HEK293 (cell line): ENCODE results near the gene SLX9.

ENCODE experiments used
- CTCF ChIA-PET: fragments of 350-600 bp; formaldehyde crosslinking; extraction: SDS; loops from one replicate; lab custom pipeline; 2021; ENCODE audit warnings: antibody characterized with exemption; lab: Yijun Ruan, JAX
- POLR2A ChIA-PET: fragments of 300-600 bp; formaldehyde crosslinking; extraction: SDS; loops from one replicate; lab custom pipeline; 2020; ENCODE audit warnings: antibody characterized with exemption, inconsistent platforms; lab: Yijun Ruan, JAX
- H3K27ac ChIP-seq: fragments of 200-500 bp; sonication (Bioruptor generic); 2 replicates; pipeline ENCODE4 v1.5.1; 2014; ENCODE audit warnings: low read depth, low read length, control low read depth, inconsistent platforms; ENCODE audit errors: extremely low read depth
- H3K36me3 ChIP-seq, 2 experiments: fragments of 200-500 bp in 1 of 2; sonication (Bioruptor generic) in 1 of 2; 1 replicate in 1 of 2; 2 replicates in 1 of 2; pipeline ENCODE4 v1.5.1; 2014 to 2017; ENCODE audit warnings: inconsistent platforms in 2 of 2, low read length in 2 of 2; ENCODE audit not compliant: control insufficient read depth in 2 of 2, insufficient read depth in 1 of 2
- H3K4me1 ChIP-seq: fragments of 200-500 bp; sonication (Bioruptor generic); 2 replicates; pipeline ENCODE4 v1.5.1; 2014; ENCODE audit warnings: mild to moderate bottlenecking, low read length, inconsistent platforms; ENCODE audit not compliant: control insufficient read depth, insufficient read depth
- H3K4me3 ChIP-seq: 2 replicates; pipeline ENCODE4 v1.5.1; 2011; ENCODE audit warnings: low read depth, mild to moderate bottlenecking, control low read depth, low read length, moderate library complexity
- H3K9me3 ChIP-seq: fragments of 200-500 bp; sonication (Bioruptor generic); 2 replicates; pipeline ENCODE4 v1.5.1; 2014; ENCODE audit warnings: low read depth, low read length, inconsistent platforms; ENCODE audit not compliant: control insufficient read depth, insufficient read depth
- CTCF ChIP-seq: fragments of 450-650 bp; formaldehyde crosslinking; IDR thresholded peaks from 2 replicates; pipeline ENCODE4 v1.5.1; 2016; ENCODE audit warnings: missing biosample characterization, missing genetic modification characterization
- FEZF1 ChIP-seq: fragments of 450-650 bp; formaldehyde crosslinking; IDR thresholded peaks from 2 replicates; pipeline ENCODE4 v1.5.1; 2016; ENCODE audit warnings: missing biosample characterization, missing genetic modification characterization
- GLIS1 ChIP-seq: fragments of 450-650 bp; formaldehyde crosslinking; IDR thresholded peaks from 2 replicates; pipeline ENCODE4 v1.5.1; 2016; ENCODE audit warnings: missing biosample characterization, missing genetic modification characterization
- KLF10 ChIP-seq: fragments of 450-650 bp; IDR thresholded peaks from 2 replicates; pipeline ENCODE4 v1.5.1; 2018; ENCODE audit warnings: missing biosample characterization, mild to moderate bottlenecking, missing genetic modification characterization
- OVOL3 ChIP-seq: fragments of 450-650 bp; formaldehyde crosslinking; IDR thresholded peaks from 2 replicates; pipeline ENCODE4 v1.5.1; 2016; ENCODE audit warnings: missing biosample characterization, missing genetic modification characterization
- ZFP41 ChIP-seq: fragments of 450-650 bp; formaldehyde crosslinking; IDR thresholded peaks from 2 replicates; pipeline ENCODE4 v1.5.1; 2016; ENCODE audit warnings: missing biosample characterization, missing genetic modification characterization, borderline replicate concordance
- ZNF10 ChIP-seq: fragments of 450-650 bp; formaldehyde crosslinking; IDR thresholded peaks from 2 replicates; pipeline ENCODE4 v1.5.1; 2017; ENCODE audit warnings: missing biosample characterization, missing genetic modification characterization
- ZNF155 ChIP-seq: fragments of 450-650 bp; formaldehyde crosslinking; IDR thresholded peaks from 2 replicates; pipeline ENCODE4 v1.5.1; 2016; ENCODE audit warnings: missing biosample characterization, missing genetic modification characterization
- ZNF221 ChIP-seq: fragments of 450-650 bp; formaldehyde crosslinking; IDR thresholded peaks from 2 replicates; pipeline ENCODE4 v1.5.1; 2017; ENCODE audit warnings: missing biosample characterization, missing genetic modification characterization, borderline replicate concordance
- ZNF302 ChIP-seq: fragments of 450-650 bp; formaldehyde crosslinking; IDR thresholded peaks from 2 replicates; pipeline ENCODE4 v1.5.1; 2016; ENCODE audit warnings: missing biosample characterization, missing genetic modification characterization, low read depth
- ZNF549 ChIP-seq: fragments of 450-650 bp; IDR thresholded peaks from 2 replicates; pipeline ENCODE4 v1.5.1; 2018; ENCODE audit warnings: missing biosample characterization, missing genetic modification characterization, mild to moderate bottlenecking, inconsistent platforms, moderate library complexity
- ZNF610 ChIP-seq: fragments of 450-650 bp; formaldehyde crosslinking; IDR thresholded peaks from 2 replicates; pipeline ENCODE4 v1.5.1; 2016; ENCODE audit warnings: missing biosample characterization, missing genetic modification characterization, borderline replicate concordance
- ZNF621 ChIP-seq: fragments of 450-650 bp; formaldehyde crosslinking; IDR thresholded peaks from 2 replicates; pipeline ENCODE4 v1.5.1; 2017; ENCODE audit warnings: missing biosample characterization, missing genetic modification characterization
- ZNF664 ChIP-seq: fragments of 450-650 bp; formaldehyde crosslinking; IDR thresholded peaks from 2 replicates; pipeline ENCODE4 v1.5.1; 2016; ENCODE audit warnings: missing biosample characterization, missing genetic modification characterization
- ZNF677 ChIP-seq: fragments of 450-650 bp; IDR thresholded peaks from 2 replicates; pipeline ENCODE4 v1.5.0; 2018; ENCODE audit warnings: missing biosample characterization, mild to moderate bottlenecking, missing genetic modification characterization, moderate library complexity
- ZNF843 ChIP-seq: fragments of 450-650 bp; formaldehyde crosslinking; IDR thresholded peaks from 2 replicates; pipeline ENCODE4 v1.5.1; 2016; ENCODE audit warnings: missing biosample characterization, missing genetic modification characterization
- ZSCAN5A ChIP-seq: fragments of 450-650 bp; formaldehyde crosslinking; IDR thresholded peaks from 2 replicates; pipeline ENCODE4 v1.5.1; 2016; ENCODE audit warnings: missing biosample characterization, missing genetic modification characterization
- TF ChIP-seq, protein P1 (sequence below): fragments of 450-650 bp; IDR thresholded peaks from 2 replicates; pipeline ENCODE4 v1.5.1; 2018; ENCODE audit warnings: missing biosample characterization, missing genetic modification characterization
- TF ChIP-seq, protein P2 (sequence below): fragments of 450-650 bp; formaldehyde crosslinking; IDR thresholded peaks from 2 replicates; pipeline ENCODE4 v1.5.1; 2017; ENCODE audit warnings: missing biosample characterization, mild to moderate bottlenecking, missing genetic modification characterization, moderate library complexity

SLX9 gene

GRCh38 chr21:44999972-45000636, 60.3 kb downstream of the SLX9 start (continued):
- no peak for TF ChIP-seq ZFP41 (tag by site-specific recombination)
- TF ChIP-seq ZNF843 (tag by site-specific recombination) = no peak

DNA sequence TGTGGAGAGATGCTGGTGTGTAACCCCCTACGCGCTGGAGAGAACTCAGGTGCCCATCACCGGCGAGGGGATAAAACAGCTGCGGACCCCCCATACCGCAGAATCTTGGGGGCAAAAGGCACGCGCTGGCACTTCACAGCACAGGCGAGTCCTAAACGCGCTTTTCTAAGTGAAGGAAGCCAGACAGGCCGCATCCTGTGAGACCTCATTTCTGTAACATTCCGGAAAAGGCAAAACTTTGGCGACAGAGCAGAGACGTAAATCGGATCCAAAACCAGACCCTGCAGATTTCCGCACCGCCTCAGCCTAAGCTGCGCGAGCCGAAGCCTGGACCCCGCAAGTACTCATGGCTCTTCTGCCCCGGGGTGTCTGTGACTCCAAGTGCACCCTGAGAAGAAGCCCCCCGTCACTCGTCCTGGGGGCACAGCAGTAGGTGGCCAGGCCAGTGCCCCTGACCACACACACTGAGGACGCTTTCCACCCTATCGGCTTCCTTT, 60.9 kb downstream of the SLX9 start:
- H3K27ac ChIP-seq = no peak overlapping the region
- H3K36me3 ChIP-seq = no peaks in the 10 kb centered on the region
- TF ChIP-seq ZNF621 (tag by site-specific recombination) (no peak), ZNF302 (tag by site-specific recombination) (no peak), ZSCAN5A (tag by site-specific recombination) (no peak), ZNF221 (tag by site-specific recombination) (no peak), ZNF155 (no peak), ZNF610 (tag by site-specific recombination) (no peak)
- TF ChIP-seq, protein P1, sequence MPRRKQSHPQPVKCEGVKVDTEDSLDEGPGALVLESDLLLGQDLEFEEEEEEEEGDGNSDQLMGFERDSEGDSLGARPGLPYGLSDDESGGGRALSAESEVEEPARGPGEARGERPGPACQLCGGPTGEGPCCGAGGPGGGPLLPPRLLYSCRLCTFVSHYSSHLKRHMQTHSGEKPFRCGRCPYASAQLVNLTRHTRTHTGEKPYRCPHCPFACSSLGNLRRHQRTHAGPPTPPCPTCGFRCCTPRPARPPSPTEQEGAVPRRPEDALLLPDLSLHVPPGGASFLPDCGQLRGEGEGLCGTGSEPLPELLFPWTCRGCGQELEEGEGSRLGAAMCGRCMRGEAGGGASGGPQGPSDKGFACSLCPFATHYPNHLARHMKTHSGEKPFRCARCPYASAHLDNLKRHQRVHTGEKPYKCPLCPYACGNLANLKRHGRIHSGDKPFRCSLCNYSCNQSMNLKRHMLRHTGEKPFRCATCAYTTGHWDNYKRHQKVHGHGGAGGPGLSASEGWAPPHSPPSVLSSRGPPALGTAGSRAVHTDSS = no peak
- no peaks in the 10 kb centered on the region for H3K4me1 ChIP-seq
- ChIA-PET CTCF (interaction anchor here (2.1 kb wide), 1 partner anchor 128 kb away, joined by 4 read pairs; no protein-coding TSS in a partner anchor), POLR2A (no interaction called here)
- H3K4me3 ChIP-seq = no peak overlapping the region
- H3K9me3 ChIP-seq = no peaks in the 10 kb centered on the region

DNA sequence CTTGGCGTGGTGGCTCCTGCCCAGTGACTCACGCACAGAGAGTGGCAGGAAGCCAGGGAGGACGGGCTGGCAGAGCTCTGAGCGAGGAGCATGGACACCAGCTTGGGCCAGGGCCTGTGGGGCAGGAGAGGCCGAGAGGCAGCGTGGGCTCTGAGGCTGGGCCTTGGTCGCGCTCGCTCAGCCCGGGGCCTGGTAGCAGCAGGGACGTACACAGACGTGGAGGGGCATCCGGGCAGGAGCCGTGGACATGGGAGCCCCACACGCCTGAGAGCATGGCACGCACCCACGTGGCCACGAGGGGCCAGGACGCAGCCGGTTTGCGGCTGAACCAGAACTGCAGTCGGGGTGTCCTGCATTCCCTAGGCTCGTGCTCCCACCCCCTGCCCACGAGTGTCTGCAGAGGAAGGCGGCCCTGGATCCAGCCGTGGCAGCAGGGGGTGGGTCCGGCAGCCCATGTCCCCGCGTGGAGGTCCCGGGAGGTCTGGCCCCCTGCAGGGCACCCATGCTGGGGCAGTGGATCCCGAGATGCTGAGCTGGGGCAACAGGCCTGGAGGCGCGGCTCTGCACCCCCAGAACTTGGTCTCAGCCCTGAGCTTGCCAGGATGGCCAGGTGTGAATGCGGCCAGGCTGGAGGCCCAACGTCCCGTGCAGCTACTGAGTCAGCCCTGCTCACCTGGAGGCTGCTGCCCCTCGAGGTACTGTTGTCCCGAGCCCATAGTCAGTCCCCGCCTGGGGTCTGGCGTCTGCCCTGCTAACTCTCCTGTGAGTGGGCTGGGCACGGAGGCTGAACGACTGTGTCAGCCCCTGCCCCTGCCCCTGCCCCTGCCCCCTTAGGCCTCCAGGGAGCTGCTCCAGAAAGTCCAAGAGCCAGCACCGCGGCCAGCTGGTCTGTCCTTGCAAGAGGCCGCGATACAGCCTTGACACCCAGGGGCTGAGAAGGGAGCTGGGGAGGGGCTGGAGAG, 61.6 kb downstream of the SLX9 start:
- TF ChIP-seq GLIS1 (tag by site-specific recombination) (peak; percentile 72), ZNF549 (tag by site-specific recombination) (no peak)
- Histone ChIP-seq H3K36me3 (no peaks in the 10 kb centered on the region), H3K4me3 (no peak overlapping the region), H3K27ac (no peak overlapping the region), H3K4me1 (no peaks in the 10 kb centered on the region), H3K9me3 (no peaks in the 10 kb centered on the region)
- ChIA-PET POLR2A (interaction anchor here (1.2 kb wide), 1 partner anchor 11 kb away, joined by 3 read pairs; no protein-coding TSS in a partner anchor), CTCF (interaction anchor here (0.6 kb wide), 1 partner anchor 123 kb away, joined by 3 read pairs; no protein-coding TSS in a partner anchor)

GRCh38 chr21:45002381-45003204, 62.8 kb downstream of the SLX9 start:
- Histone ChIP-seq H3K9me3 (no peaks in the 10 kb centered on the region), H3K4me3 (no peak overlapping the region), H3K27ac (no peak overlapping the region), H3K4me1 (no peaks in the 10 kb centered on the region), H3K36me3 (no peaks in the 10 kb centered on the region)
- POLR2A ChIA-PET = interaction anchor here (1.2 kb wide), 1 partner anchor 10 kb away, joined by 3 read pairs; no protein-coding TSS in a partner anchor
- CTCF ChIA-PET = no interaction called here
- TF ChIP-seq OVOL3 (tag by site-specific recombination) (no peak), FEZF1 (tag by site-specific recombination) (no peak), KLF10 (no peak), ZNF664 (no peak), CTCF (tag by site-specific recombination) (no peak), ZNF10 (tag by site-specific recombination) (no peak), ZNF677 (tag by site-specific recombination) (no peak)
- TF ChIP-seq, protein P2, sequence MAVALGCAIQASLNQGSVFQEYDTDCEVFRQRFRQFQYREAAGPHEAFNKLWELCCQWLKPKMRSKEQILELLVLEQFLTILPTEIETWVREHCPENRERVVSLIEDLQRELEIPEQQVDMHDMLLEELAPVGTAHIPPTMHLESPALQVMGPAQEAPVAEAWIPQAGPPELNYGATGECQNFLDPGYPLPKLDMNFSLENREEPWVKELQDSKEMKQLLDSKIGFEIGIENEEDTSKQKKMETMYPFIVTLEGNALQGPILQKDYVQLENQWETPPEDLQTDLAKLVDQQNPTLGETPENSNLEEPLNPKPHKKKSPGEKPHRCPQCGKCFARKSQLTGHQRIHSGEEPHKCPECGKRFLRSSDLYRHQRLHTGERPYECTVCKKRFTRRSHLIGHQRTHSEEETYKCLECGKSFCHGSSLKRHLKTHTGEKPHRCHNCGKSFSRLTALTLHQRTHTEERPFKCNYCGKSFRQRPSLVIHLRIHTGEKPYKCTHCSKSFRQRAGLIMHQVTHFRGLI (tag by site-specific recombination) = no peak
- TF ChIP-seq, all 188 proteins: peak for 0
